HG03520 (cell line): ENCODE data around the gene STAC3.

Source experiments
- ATAC-seq: cut with Tn5 transposase; IDR thresholded peaks from one replicate; pipeline ENCODE4 v1.9.1; 2021; ENCODE audit warnings: mild to moderate bottlenecking, moderate library complexity; ENCODE audit not compliant: unreplicated experiment

STAC3 gene

GRCh38 chr12:57212701-57213057 lies 38.3 kb downstream of the STAC3 start:
- ATAC-seq = no peak

GRCh38 chr12:57211791-57212700 lies 38.9 kb downstream of the STAC3 start:
- ATAC-seq = no peak

- ATAC-seq = no peak
Observed at GRCh38 chr12:57210926-57211692, 39.9 kb downstream of the STAC3 start.

- no peak for ATAC-seq
Observed at GRCh38 chr12:57210461-57210860, 40.5 kb downstream of the STAC3 start.

GRCh38 chr12:57209916-57210315 lies 41.1 kb downstream of the STAC3 start:
- no peak for ATAC-seq

GRCh38 chr12:57208631-57209282 lies 42.2 kb downstream of the STAC3 start:
- no peak for ATAC-seq

- no peak for ATAC-seq
Observed at GRCh38 chr12:57207731-57208630, 43.0 kb downstream of the STAC3 start.

GRCh38 chr12:57205931-57206330 lies 45.1 kb downstream of the STAC3 start:
- ATAC-seq = no peak

GRCh38 chr12:57205186-57205585 lies 45.8 kb downstream of the STAC3 start:
- ATAC-seq = no peak

GRCh38 chr12:57204454-57204853 lies 46.5 kb downstream of the STAC3 start:
- ATAC-seq = no peak

- ATAC-seq = no peak
Observed at GRCh38 chr12:57203791-57204190, 47.2 kb downstream of the STAC3 start.

- no peak for ATAC-seq
Observed at GRCh38 chr12:57203201-57203600, 47.8 kb downstream of the STAC3 start.

GRCh38 chr12:57202321-57202720 lies 48.7 kb downstream of the STAC3 start:
- no peak for ATAC-seq

- ATAC-seq = no peak
Observed at GRCh38 chr12:57201631-57202030, 49.4 kb downstream of the STAC3 start.

GRCh38 chr12:57201219-57201618 lies 49.8 kb downstream of the STAC3 start:
- ATAC-seq = no peak

GRCh38 chr12:57200497-57200896 lies 50.5 kb downstream of the STAC3 start:
- ATAC-seq = no peak

GRCh38 chr12:57199191-57199590 lies 51.8 kb downstream of the STAC3 start:
- ATAC-seq = no peak

- ATAC-seq = no peak
Observed at GRCh38 chr12:57198329-57198728, 52.7 kb downstream of the STAC3 start.

- no peak for ATAC-seq
Observed at GRCh38 chr12:57196956-57197355, 54.0 kb downstream of the STAC3 start.

- ATAC-seq = no peak
Observed at GRCh38 chr12:57196439-57196838, 54.5 kb downstream of the STAC3 start.
